D721Med (cell line): ENCODE data around the gene FLACC1.

Experiments used
- DNase-seq: peaks from one replicate; pipeline ENCODE4 v3.0.0; 2011; ENCODE audit warnings: low spot score; ENCODE audit not compliant: insufficient read length
- FAIRE-seq: peaks from 2 replicates; lab custom pipeline; 2011; peaks lifted over from hg19 to GRCh38; lab: Jason Lieb, UNC
- TF ChIP-seq, protein P1 (sequence below): IDR thresholded peaks from 2 replicates; pipeline ENCODE4 v1.5.1; 2012; ENCODE audit warnings: mild to moderate bottlenecking, control low read depth; ENCODE audit not compliant: insufficient read depth; ENCODE audit errors: missing control alignments

The FLACC1 gene

DNA sequence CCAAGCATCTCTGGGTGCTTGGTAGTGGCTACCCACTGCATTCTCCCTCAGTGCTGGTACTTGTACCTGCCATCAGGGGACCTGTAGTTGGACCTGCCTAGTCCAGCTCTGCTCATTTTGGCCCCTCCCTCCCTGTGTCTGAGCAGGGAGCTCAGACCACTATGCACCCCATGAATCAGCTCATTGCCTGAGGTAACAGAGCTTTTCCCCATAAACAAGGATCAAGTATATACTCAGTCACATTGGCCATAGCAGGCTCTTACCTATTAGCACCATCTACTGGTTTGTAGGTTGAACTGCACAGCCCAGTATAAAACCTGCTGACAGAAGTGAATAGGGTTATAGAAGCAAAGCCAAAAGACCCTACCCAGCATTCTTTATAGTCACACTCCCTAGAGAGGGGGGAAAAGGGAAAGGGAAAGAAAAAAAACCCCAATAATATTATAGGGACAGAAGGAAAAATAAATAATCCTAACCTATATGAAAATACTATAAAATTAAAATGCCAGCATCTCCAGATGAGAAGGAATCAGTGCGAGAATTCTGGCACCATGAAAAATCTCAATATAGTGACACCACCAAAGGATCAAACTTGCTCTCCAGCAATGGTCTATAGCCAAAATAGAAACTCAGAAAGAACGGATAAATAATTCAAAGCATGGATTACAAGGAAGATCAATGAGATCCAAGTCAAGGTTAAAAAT, 6.9 kb upstream of the FLACC1 start:
- FAIRE-seq (peak; percentile 21), DNase-seq (no peak)
- TF ChIP-seq, protein P1, sequence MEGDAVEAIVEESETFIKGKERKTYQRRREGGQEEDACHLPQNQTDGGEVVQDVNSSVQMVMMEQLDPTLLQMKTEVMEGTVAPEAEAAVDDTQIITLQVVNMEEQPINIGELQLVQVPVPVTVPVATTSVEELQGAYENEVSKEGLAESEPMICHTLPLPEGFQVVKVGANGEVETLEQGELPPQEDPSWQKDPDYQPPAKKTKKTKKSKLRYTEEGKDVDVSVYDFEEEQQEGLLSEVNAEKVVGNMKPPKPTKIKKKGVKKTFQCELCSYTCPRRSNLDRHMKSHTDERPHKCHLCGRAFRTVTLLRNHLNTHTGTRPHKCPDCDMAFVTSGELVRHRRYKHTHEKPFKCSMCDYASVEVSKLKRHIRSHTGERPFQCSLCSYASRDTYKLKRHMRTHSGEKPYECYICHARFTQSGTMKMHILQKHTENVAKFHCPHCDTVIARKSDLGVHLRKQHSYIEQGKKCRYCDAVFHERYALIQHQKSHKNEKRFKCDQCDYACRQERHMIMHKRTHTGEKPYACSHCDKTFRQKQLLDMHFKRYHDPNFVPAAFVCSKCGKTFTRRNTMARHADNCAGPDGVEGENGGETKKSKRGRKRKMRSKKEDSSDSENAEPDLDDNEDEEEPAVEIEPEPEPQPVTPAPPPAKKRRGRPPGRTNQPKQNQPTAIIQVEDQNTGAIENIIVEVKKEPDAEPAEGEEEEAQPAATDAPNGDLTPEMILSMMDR: peak; percentile 93

GRCh38 chr2:201362396-201362795, 5.3 kb upstream of the FLACC1 start:
- no peak for DNase-seq
- TF ChIP-seq, protein P1: no peak
- no peak for FAIRE-seq

DNA sequence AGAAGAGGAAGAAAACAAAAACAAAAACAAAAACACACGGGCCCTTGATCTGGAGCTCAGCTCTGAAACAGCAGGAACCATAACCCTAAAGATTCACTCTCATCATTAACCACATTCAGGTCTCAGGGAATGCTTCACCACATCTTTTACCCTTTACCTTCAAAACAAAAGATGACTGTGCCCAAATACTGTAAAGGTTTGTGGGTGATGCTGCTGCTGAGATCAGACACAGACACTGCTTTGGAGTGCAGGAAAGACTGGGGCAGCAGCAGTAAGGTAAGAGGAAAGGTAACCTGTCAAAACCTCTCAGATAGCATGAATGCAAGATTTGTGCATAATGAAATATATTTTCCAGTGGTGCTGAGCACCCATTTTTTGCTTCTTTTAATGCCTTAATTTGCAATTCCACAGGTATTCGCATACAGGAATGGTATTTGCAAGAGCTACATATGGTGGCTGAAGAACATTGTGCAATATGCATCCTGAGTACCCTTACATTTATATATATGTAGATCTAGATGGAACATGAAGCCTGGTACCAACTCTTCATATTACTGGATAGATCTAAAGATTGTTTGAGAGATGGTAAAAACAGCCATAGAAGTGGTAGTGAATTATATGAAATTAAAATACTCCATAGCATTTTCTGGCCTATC, 4.1 kb upstream of the FLACC1 start:
- DNase-seq (no peak), FAIRE-seq (no peak)
- TF ChIP-seq, protein P1: no peak

DNA sequence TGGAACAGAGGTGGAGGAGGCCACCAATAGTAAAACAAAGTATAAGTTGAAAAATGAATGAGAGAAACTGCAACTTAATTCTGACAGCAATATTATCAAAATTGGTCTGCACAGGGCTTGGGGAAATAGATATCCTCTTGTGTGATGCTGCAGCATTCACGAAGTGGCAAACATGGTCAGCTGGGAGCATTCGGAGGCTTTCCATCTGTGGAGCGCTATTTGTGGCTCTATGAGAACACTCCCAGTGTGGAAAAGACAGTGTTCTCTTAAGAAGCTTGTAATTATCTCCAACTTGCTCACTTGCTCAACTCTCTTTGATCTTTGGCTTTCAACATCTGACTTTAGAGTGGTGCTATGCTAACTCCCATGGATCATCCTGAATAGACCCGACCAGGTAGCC, 3.1 kb upstream of the FLACC1 start:
- no peak for DNase-seq
- TF ChIP-seq, protein P1: no peak
- no peak for FAIRE-seq

GRCh38 chr2:201358684-201359083, 1.5 kb upstream of the FLACC1 start:
- TF ChIP-seq, protein P1: no peak
- no peak for DNase-seq
- FAIRE-seq: no peak

- FAIRE-seq: no peak
- DNase-seq: no peak
- TF ChIP-seq, protein P1: no peak
These were observed 4.0 kb downstream of the FLACC1 start for GRCh38 chr2:201353116-201353515.

GRCh38 chr2:201350879-201351278, 6.3 kb downstream of the FLACC1 start:
- FAIRE-seq: no peak
- TF ChIP-seq, protein P1: no peak
- no peak for DNase-seq
